Measurements from ENCODE around the gene CAMSAP2.

GRCh38 chr1:200908191-200908868 lies 169.6 kb downstream of the CAMSAP2 start:
- TF ChIP-seq CTCF (IDR thresholded peaks at IDR 0.05) (no peak), POLR2A (IDR thresholded peaks at IDR 0.05) (no peak)
